ENCODE measurements around the gene ACTG2.

GRCh38 chr2:73911548-73912208 lies 18.9 kb downstream of the ACTG2 start:
- TF ChIP-seq, protein P1, sequence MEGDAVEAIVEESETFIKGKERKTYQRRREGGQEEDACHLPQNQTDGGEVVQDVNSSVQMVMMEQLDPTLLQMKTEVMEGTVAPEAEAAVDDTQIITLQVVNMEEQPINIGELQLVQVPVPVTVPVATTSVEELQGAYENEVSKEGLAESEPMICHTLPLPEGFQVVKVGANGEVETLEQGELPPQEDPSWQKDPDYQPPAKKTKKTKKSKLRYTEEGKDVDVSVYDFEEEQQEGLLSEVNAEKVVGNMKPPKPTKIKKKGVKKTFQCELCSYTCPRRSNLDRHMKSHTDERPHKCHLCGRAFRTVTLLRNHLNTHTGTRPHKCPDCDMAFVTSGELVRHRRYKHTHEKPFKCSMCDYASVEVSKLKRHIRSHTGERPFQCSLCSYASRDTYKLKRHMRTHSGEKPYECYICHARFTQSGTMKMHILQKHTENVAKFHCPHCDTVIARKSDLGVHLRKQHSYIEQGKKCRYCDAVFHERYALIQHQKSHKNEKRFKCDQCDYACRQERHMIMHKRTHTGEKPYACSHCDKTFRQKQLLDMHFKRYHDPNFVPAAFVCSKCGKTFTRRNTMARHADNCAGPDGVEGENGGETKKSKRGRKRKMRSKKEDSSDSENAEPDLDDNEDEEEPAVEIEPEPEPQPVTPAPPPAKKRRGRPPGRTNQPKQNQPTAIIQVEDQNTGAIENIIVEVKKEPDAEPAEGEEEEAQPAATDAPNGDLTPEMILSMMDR (IDR thresholded peaks at IDR 0.05 in 4 of 5, conservative IDR thresholded peaks at IDR 0.05 in 1 of 5): no peak
- TF ChIP-seq POLR2A (IDR thresholded peaks at IDR 0.05): no peak

Measured in gastrocnemius medialis (tissue), 4 donors.